Tibial artery (tissue), 4 donors: ENCODE results near the gene CD300C.

ENCODE experiments used
- DNase-seq, 2 donors: peaks; one replicate each; pipeline ENCODE4 v3.0.0-alpha.2; 2019
- H3K27ac ChIP-seq, 2 donors: fragments of 200-600 bp; sonication (generic) in 1 of 2; 1 replicate in 1 of 2; 2 replicates in 1 of 2; pipeline ENCODE4 v1.5.1; 2018 to 2019; ENCODE audit warnings: mild to moderate bottlenecking in 1 of 2
- H3K27me3 ChIP-seq, 2 donors: fragments of 200-600 bp; sonication (generic) in 1 of 2; one replicate each; pipeline versions ENCODE4 v1.5.1 to v1.6.0; 2016 to 2019
- H3K36me3 ChIP-seq, 3 donors: fragments of 200-600 bp; sonication (generic) in 2 of 3; one replicate each; pipeline ENCODE4 v1.5.1; 2016 to 2019; ENCODE audit warnings: mild to moderate bottlenecking in 2 of 3
- H3K4me1 ChIP-seq, 4 donors: fragments of 200-600 bp; sonication (generic) in 2 of 4; 1 replicate in 3 of 4; 2 replicates in 1 of 4; pipeline ENCODE4 v1.5.1; 2016 to 2019
- H3K4me3 ChIP-seq, 2 donors: fragments of 200-600 bp; sonication (generic) in 1 of 2; 1 replicate in 1 of 2; 2 replicates in 1 of 2; pipeline ENCODE4 v1.5.1; 2018 to 2019; ENCODE audit warnings: mild to moderate bottlenecking in 2 of 2
- H3K9me3 ChIP-seq, 3 donors: fragments of 200-600 bp; sonication (generic) in 1 of 3; one replicate each; pipeline ENCODE4 v1.5.1; 2016 to 2019
- intact Hi-C: fragments of 100-400 bp; cut with DNase I; formaldehyde crosslinking; loops from one replicate; pipeline ENCODE4 v1.15.0; 2023; ENCODE audit warnings: low total_unique reads
- TF ChIP-seq, protein P1 (sequence below), 2 experiments: fragments of 200-600 bp in 1 of 2; fragments of 450-650 bp in 1 of 2; IDR thresholded peaks; one replicate each; pipeline ENCODE4 v1.5.1; 2017 to 2019; ENCODE audit warnings: antibody characterized with exemption in 2 of 2, mild to moderate bottlenecking in 1 of 2, moderate library complexity in 1 of 2

The CD300C gene

DNA sequence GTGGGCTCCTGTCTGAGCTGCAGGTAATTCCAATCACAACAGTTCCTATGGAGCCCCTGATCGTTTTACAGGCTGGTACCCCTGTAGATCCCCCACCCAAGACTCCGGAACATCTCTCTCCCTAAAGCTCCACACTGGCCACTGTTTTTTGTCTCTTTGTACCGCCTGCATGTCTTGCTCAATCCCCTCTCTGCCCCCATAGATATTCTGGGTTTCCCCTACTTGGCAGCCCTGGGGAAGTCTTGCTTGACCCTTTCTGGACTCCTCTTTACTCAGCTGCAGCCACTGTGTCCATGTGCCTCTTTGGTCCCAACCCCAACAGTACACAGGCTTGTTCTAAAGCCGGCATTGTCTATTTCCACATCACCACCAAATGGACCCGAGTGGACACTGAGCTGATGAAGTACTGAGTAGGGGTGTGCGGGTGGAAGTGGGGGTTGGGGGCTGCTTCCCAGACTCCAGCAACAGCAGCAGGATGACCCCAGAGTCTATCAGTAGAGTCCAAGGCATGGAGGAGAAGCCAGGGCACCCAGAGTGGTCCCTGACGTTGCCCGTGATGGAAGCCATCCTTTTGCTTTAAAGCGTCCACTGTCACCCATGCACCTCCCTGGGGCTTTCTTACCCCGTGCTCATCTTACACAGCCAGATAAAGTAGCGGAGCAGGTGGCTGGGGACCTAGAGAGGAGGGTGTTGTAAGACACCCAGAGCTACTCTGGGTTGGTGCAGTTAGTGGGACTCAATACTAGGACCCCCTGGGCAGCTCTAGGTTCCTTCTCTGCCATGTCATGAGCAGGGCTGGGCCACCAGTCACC is 21.1 kb downstream of the CD300C start:
- Histone ChIP-seq H3K36me3 (no peaks in the 10 kb centered on the region), H3K4me1 (no peaks in the 10 kb centered on the region), H3K4me3 (no peak overlapping the region), H3K27ac (no peak overlapping the region), H3K27me3 (peaks cover 0 to 4% of the 10 kb centered on the region in 2 donors), H3K9me3 (peaks cover 0 to 15% (median 10%) of the 10 kb centered on the region in 3 donors)
- peak in 1 of 2 donors; percentile 35 for DNase-seq
- TF ChIP-seq, protein P1, sequence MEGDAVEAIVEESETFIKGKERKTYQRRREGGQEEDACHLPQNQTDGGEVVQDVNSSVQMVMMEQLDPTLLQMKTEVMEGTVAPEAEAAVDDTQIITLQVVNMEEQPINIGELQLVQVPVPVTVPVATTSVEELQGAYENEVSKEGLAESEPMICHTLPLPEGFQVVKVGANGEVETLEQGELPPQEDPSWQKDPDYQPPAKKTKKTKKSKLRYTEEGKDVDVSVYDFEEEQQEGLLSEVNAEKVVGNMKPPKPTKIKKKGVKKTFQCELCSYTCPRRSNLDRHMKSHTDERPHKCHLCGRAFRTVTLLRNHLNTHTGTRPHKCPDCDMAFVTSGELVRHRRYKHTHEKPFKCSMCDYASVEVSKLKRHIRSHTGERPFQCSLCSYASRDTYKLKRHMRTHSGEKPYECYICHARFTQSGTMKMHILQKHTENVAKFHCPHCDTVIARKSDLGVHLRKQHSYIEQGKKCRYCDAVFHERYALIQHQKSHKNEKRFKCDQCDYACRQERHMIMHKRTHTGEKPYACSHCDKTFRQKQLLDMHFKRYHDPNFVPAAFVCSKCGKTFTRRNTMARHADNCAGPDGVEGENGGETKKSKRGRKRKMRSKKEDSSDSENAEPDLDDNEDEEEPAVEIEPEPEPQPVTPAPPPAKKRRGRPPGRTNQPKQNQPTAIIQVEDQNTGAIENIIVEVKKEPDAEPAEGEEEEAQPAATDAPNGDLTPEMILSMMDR (IDR thresholded peaks at IDR 0.05), result no peak
- intact Hi-C loops, result no loop called here

DNA sequence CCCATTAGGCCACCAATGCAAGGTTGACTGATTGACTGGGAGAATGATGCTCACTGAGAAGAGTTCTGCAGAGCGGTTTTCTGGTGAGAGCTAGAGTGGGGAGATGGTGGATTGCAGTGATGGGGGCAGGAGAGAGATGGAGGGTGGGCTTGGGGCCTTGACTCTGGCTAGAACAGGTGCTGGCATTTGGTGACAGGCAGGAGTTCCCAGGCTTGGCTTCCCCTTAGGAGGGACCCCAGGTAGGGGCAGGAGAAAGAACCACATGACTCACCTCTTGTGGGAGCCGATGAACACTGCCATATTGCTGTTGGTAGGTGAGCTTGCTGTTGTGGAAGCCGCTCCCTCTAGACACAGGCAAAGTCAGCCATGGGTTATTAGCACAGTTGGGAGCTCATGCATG is 22.6 kb downstream of the CD300C start:
- intact Hi-C loops, result no loop called here
- DNase-seq, result peak in 1 of 2 donors; percentile 51

DNA sequence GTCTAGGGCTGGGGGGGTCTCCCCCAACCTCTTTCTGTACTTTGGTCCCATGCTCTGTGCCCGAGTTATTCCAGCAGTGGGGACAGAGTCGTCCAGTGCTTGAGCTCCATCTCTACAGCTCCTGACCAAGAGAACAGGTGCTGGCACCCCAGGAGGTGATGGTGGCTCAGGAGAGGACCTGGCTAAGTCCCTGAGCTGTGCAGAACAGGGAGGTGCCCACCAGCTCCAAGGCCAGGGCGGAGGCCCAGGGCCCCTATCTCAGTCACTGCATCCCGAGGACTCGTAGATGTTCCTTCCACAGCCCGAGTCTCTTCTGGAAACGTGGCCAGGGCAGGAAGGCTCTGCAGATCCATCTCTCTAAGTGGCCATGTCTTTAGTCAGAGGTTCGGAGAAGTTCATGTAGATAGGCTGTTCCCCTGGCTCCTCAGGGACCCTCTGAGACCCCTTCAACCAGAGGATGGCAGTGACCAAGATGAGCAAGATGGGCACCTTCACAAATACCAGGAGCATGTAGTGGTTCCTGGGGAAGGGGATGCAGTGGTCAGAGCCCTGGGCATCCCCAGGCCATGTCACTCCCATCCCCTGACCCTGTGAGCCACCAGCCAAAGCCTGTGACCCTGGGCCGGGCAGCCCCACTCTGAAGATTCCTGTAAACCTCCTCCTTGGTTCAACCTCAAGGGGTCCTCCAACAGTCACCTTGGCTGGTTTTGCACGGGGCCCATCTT is 23.4 kb downstream of the CD300C start:
- no peaks in the 10 kb centered on the region for H3K4me1 ChIP-seq
- no peak overlapping the region for H3K4me3 ChIP-seq
- TF ChIP-seq, protein P1 (IDR thresholded peaks at IDR 0.05), result no peak
- H3K36me3 ChIP-seq, result no peaks in the 10 kb centered on the region
- H3K27me3 ChIP-seq, result peaks cover 0 to 4% of the 10 kb centered on the region in 2 donors
- H3K27ac ChIP-seq, result no peak overlapping the region
- DNase-seq, result peak in 1 of 2 donors; percentile 51
- intact Hi-C loops, result no loop called here
- H3K9me3 ChIP-seq, result peaks cover 0 to 15% (median 10%) of the 10 kb centered on the region in 3 donors

More for the DNA sequence above, 22.6 kb downstream of the CD300C start:
- no peaks in the 10 kb centered on the region for H3K36me3 ChIP-seq
- TF ChIP-seq, protein P1 (IDR thresholded peaks at IDR 0.05), result no peak
- H3K9me3 ChIP-seq, result peaks cover 0 to 15% (median 10%) of the 10 kb centered on the region in 3 donors
- no peaks in the 10 kb centered on the region for H3K4me1 ChIP-seq
- no peak overlapping the region for H3K4me3 ChIP-seq
- H3K27ac ChIP-seq, result no peak overlapping the region
- peaks cover 0 to 4% of the 10 kb centered on the region in 2 donors for H3K27me3 ChIP-seq

DNA sequence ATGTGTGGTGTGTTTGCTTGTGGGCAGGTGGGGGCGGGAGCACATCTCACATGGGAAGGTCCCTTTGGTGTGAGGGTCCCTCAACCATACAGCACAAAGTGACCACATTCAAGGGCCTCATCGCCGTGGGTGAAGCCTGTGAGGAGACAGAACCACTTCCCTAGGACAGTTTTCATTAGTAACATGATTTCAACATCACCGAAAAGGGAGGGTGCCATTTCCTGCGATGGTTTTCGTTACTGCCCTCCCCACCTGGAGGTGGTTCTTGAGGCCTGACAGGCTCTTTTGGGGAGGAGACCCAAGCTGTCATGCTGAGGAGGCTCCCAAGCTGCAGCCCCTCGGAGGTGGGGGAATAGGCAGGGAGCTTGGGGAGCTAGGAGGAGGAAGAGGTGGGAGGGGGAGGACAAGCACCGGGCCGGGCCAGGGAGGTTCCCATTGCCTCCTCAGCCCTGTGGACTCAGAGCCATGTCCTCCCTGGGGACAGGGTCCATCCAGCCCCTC is 24.2 kb downstream of the CD300C start:
- Histone ChIP-seq H3K36me3 (no peaks in the 10 kb centered on the region), H3K4me1 (no peaks in the 10 kb centered on the region), H3K27ac (peak overlapping the region in 1 of 2 donors; percentile 33), H3K27me3 (peaks cover 0 to 4% of the 10 kb centered on the region in 2 donors), H3K4me3 (no peak overlapping the region), H3K9me3 (peaks cover 0 to 15% (median 10%) of the 10 kb centered on the region in 3 donors)
- intact Hi-C loops, result no loop called here
- TF ChIP-seq, protein P1 (IDR thresholded peaks at IDR 0.05), result no peak
- DNase-seq, result peak in 1 of 2 donors; percentile 66

DNA sequence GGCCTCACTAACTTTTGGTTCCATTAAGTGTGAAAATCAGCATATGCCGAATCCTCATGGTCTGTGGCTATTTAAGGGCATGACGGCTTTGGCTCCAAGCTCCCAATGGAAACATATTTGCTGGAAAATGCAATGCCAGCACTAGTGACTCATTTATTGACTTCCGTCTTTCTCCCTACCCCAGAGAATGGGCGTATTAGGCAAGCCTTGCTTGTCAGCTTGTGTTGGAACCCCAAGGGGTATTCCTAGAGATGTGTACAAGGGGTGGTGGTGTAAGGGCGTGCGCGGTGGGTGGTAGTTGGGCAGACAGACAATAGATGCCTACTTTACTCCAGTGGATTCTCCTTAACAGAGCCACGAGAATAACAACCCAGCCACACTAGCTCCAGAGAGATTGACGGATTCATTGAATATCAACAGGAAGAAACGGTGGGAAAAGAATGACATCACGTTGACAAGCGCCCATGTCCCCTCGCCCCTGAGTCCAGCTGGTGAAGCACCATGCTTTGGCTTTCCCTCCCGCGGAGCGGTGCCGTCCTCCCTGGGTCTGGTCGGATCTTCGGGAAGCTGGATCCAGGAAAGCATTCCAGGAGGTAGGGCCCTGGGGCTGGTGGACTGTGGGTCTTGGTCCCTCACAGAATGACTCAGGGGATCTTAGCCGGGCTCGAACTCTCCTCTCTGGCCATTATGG is 25.0 kb downstream of the CD300C start:
- TF ChIP-seq, protein P1 (IDR thresholded peaks at IDR 0.05), result no peak
- no peaks in the 10 kb centered on the region for H3K4me1 ChIP-seq
- H3K36me3 ChIP-seq, result no peaks in the 10 kb centered on the region
- H3K27me3 ChIP-seq, result peaks cover 0 to 4% of the 10 kb centered on the region in 2 donors
- peak overlapping the region; percentile 28 to 33 for H3K27ac ChIP-seq
- no peak overlapping the region for H3K4me3 ChIP-seq
- DNase-seq, result peak in 1 of 2 donors; percentile 61
- peaks cover 0 to 15% (median 10%) of the 10 kb centered on the region in 3 donors for H3K9me3 ChIP-seq
- intact Hi-C loops, result no loop called here
